ENCODE results near the gene AOC3.

DNA sequence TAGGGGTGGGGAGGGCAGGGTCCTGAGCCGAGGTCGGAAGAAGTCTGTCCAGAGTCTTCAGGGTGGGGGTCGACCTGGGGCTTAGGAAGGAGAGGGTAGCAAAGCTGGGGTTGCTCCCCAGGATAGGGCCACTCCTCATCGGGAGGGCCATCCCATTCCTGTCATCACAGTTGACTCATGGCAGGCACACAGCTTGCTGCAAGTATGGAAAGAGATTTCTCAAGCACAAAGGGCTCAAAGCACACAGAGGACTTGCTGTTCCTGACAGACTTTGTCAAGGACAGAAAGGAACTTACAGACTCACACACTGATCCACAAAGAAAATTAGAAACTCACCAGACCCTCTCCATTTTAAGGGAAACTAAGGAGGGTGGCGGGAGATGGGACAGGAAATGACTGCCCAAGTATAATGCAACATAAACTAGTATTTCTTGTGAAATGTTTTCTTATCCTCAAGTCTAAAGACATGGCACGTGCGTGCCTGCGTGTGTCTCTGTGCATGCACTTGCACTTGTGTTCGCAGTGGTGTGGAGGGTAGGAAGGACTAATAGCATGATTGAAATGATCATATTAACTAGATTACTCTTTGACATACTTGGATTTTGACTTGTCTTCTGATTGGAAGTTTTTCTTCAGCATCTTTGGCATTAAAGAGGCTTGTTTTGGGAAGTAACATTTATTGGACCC lies 4.3 kb upstream of the AOC3 start:
- TF ChIP-seq, protein P1, sequence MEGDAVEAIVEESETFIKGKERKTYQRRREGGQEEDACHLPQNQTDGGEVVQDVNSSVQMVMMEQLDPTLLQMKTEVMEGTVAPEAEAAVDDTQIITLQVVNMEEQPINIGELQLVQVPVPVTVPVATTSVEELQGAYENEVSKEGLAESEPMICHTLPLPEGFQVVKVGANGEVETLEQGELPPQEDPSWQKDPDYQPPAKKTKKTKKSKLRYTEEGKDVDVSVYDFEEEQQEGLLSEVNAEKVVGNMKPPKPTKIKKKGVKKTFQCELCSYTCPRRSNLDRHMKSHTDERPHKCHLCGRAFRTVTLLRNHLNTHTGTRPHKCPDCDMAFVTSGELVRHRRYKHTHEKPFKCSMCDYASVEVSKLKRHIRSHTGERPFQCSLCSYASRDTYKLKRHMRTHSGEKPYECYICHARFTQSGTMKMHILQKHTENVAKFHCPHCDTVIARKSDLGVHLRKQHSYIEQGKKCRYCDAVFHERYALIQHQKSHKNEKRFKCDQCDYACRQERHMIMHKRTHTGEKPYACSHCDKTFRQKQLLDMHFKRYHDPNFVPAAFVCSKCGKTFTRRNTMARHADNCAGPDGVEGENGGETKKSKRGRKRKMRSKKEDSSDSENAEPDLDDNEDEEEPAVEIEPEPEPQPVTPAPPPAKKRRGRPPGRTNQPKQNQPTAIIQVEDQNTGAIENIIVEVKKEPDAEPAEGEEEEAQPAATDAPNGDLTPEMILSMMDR (IDR thresholded peaks at IDR 0.05), result no peak
- no peak for TF ChIP-seq POLR2A (IDR thresholded peaks at IDR 0.05)
